ENCODE data around the gene ARHGAP15.
"Not testable (repeated sequence)": the region's sequence is repeated elsewhere in the genome, so short reads cannot be mapped to it uniquely, and the experiment has no call there.

The ARHGAP15 gene

GRCh38 chr2:143128681-143129580 is at the start of gene ARHGAP15:
Gene ARHGAP15, plus strand, starts transcription at chr2:143129419.
- DNase-seq = no peak

- DNase-seq = no peak
Measured at GRCh38 chr2:143081616-143082015, 47.6 kb upstream of the ARHGAP15 start.

- no peak for DNase-seq
Measured at GRCh38 chr2:143083636-143084035, 45.6 kb upstream of the ARHGAP15 start.

GRCh38 chr2:143084462-143084861 is 44.8 kb upstream of the ARHGAP15 start:
- DNase-seq = no peak

GRCh38 chr2:143085125-143085784 is 44.0 kb upstream of the ARHGAP15 start:
- DNase-seq = no peak

GRCh38 chr2:143087033-143087432 is 42.2 kb upstream of the ARHGAP15 start:
- DNase-seq = no peak

- DNase-seq = no peak
Measured at GRCh38 chr2:143088388-143088787, 40.8 kb upstream of the ARHGAP15 start.

- not testable (repeated sequence) for DNase-seq
Measured at GRCh38 chr2:143089520-143089919, 39.7 kb upstream of the ARHGAP15 start.

GRCh38 chr2:143110758-143111428 is 18.3 kb upstream of the ARHGAP15 start:
- DNase-seq = peak; percentile 52

GRCh38 chr2:143117225-143117624 is 12.0 kb upstream of the ARHGAP15 start:
- no peak for DNase-seq

- DNase-seq = no peak
Measured at GRCh38 chr2:143121079-143121478, 8.1 kb upstream of the ARHGAP15 start.

- no peak for DNase-seq
Measured at GRCh38 chr2:143121957-143122356, 7.3 kb upstream of the ARHGAP15 start.

GRCh38 chr2:143123911-143124310 is 5.3 kb upstream of the ARHGAP15 start:
- no peak for DNase-seq

GRCh38 chr2:143124445-143124844 is 4.8 kb upstream of the ARHGAP15 start:
- no peak for DNase-seq

GRCh38 chr2:143125717-143126116 is 3.5 kb upstream of the ARHGAP15 start:
- no peak for DNase-seq

- no peak for DNase-seq
Measured at GRCh38 chr2:143132355-143132754, 3.1 kb downstream of the ARHGAP15 start.

GRCh38 chr2:143133783-143134182 is 4.6 kb downstream of the ARHGAP15 start:
- no peak for DNase-seq

GRCh38 chr2:143138292-143138691 is 9.1 kb downstream of the ARHGAP15 start:
- no peak for DNase-seq

GRCh38 chr2:143139835-143140393 is 10.7 kb downstream of the ARHGAP15 start:
- no peak for DNase-seq

- no peak for DNase-seq
Measured at GRCh38 chr2:143140864-143141661, 11.8 kb downstream of the ARHGAP15 start.

- no peak for DNase-seq
Measured at GRCh38 chr2:143142598-143142997, 13.4 kb downstream of the ARHGAP15 start.

GRCh38 chr2:143144813-143145455 is 15.7 kb downstream of the ARHGAP15 start:
- DNase-seq = no peak

All from DMS153 (cell line).